Ovary (tissue), 9 donors: Measurements from ENCODE around the gene RPL19. TPM values are rescaled to one million over a fixed set of nuclear protein-coding genes. Genes with fewer than 3 reads are reported as not detected.

Experiments used
- DNase-seq, 5 donors: peaks; one replicate each; pipeline ENCODE4 v3.0.0-alpha.2; 2019 to 2020
- H3K27ac ChIP-seq, 2 donors: fragments of 200-600 bp; one replicate each; pipeline versions ENCODE4 v1.5.1 to v1.8.0; 2019 to 2022
- H3K27me3 ChIP-seq: fragments of 200-600 bp; one replicate; pipeline ENCODE4 v1.8.0; 2022
- H3K36me3 ChIP-seq: fragments of 200-600 bp; sonication (generic); one replicate; pipeline ENCODE4 v1.5.1; 2019
- H3K4me1 ChIP-seq: one replicate; pipeline ENCODE4 v1.8.1; 2013; ENCODE audit warnings: mild to moderate bottlenecking, moderate library complexity; ENCODE audit not compliant: insufficient read depth
- H3K4me3 ChIP-seq: fragments of 200-600 bp; sonication (generic); one replicate; pipeline ENCODE4 v1.5.1; 2017
- H3K9me3 ChIP-seq, 2 donors: fragments of 200-600 bp in 1 of 2; sonication (generic) in 1 of 2; one replicate each; pipeline versions ENCODE4 v1.5.1 to v1.8.1; 2013 to 2019; ENCODE audit warnings: mild to moderate bottlenecking in 1 of 2, moderate library complexity in 1 of 2
- CTCF ChIP-seq, 3 donors: fragments of 450-650 bp in 2 of 3; fragments of 200-600 bp in 1 of 3; IDR thresholded peaks; one replicate each; pipeline versions ENCODE4 v1.5.1 to v1.8.0; 2016 to 2022; ENCODE audit warnings: antibody characterized with exemption in 3 of 3, mild to moderate bottlenecking in 1 of 3
- EP300 ChIP-seq: sonication (generic); formaldehyde crosslinking; IDR thresholded peaks from one replicate; pipeline ENCODE4 v1.6.1; 2017; ENCODE audit warnings: antibody characterized with exemption
- POLR2A ChIP-seq: fragments of 450-650 bp; IDR thresholded peaks from one replicate; pipeline ENCODE4 v1.6.1; 2017; ENCODE audit warnings: antibody characterized with exemption, mild to moderate bottlenecking, moderate library complexity
- WGBS, 3 donors: extraction: QIAGEN DNeasy Blood & Tissue Kit in 1 of 3; methylation state at CpG; one replicate each; pipeline versions ENCODE4 v1.1.5 to v1.1.7; 2013 to 2017; 5-methylcytosine and 5-hydroxymethylcytosine counted together
- intact Hi-C, 4 donors: fragments of 100-400 bp; cut with DNase I; formaldehyde crosslinking; loops; one replicate each; pipeline versions ENCODE4 v1.11.0 to v1.15.1; 2022 to 2023
- polyA plus RNA-seq, 2 donors: library from polyadenylated mRNA; stranded (reverse); fragments of 200-250 nt in 1 of 2; fragments of 350-450 nt in 1 of 2; fragmentation: Illumina TruSeq in 1 of 2; extraction: RNeasy Lipid Tissue Mini Kit (QIAGEN cat#74804) in 1 of 2; gene quantifications; one replicate each; pipeline ENCODE4 v1.2.3, GENCODE V29; 2013 to 2014
- total RNA-seq, 7 donors: library from RNA; depleted of rRNA in 2 of 7; stranded (reverse); fragments of >200 nt in 2 of 7; fragmentation: NEBNext Ultra II Directional in 3 of 7; extraction: Animal tissue kit (Norgen Biotek cat#: 25700) in 3 of 7; gene quantifications; one replicate each; pipeline versions ENCODE4 v1.1.0 to v1.2.4, GENCODE V29; 2016 to 2023
- donor health status: DM: no; HTN: no; CAD: no; lungs with moderate emphysema.
- donor health status: DM: no; HTN: no; CAD: no.
- donor health status: Bipolar disorder and iron deficiency.
- donor health status: DM: yes; HTN: yes; CAD: no.
- donor health status: DM: no; HTN: no; CAD: no.
- donor health status: DM: yes; HTN: yes; CAD: no.

RPL19 gene
- total and polyA plus RNA-seq, 9 donors = 2,272 to 5,697 (median 3,184) TPM

DNA sequence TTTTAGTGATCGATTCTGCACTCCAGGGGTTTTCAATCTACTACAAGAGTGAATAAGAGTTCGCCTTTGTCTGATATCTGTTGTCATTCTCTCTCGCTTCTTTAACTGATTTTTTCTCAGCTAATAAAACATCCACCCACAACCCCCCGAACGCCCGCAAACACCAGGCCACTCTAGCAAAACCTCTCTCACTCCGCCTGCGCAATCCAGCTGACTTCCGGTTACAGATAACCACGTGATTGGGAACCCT, 338 bp upstream of the RPL19 start:
- 0 to 1% (median 1%) methylated on average over 10 of the region's 10 CpGs for WGBS, 3 donors
- no peaks in the 10 kb centered on the region for H3K27me3 ChIP-seq
- H3K4me3 ChIP-seq = peak overlapping the region; percentile 73
- intact Hi-C loops = loop anchor here in 1 of 4 donors (10.0 kb wide), 1 partner anchor 45 kb away; no protein-coding TSS in a partner anchor
- TF ChIP-seq POLR2A = peak; percentile 42
- TF ChIP-seq CTCF (IDR thresholded peaks at IDR 0.05) = no peak
- no peak for TF ChIP-seq EP300
- H3K36me3 ChIP-seq = no peaks in the 10 kb centered on the region
- H3K27ac ChIP-seq = peak overlapping the region; percentile 93 to 97
- DNase-seq = peak; percentile 84 to 92 (median 89)
- peaks cover 12% of the 10 kb centered on the region for H3K4me1 ChIP-seq
- H3K9me3 ChIP-seq = no peaks in the 10 kb centered on the region

- no peak for TF ChIP-seq EP300
- no peak for TF ChIP-seq CTCF (IDR thresholded peaks at IDR 0.05)
- no peak for DNase-seq
- WGBS, 3 donors = 22 to 34% (median 24%) methylated on average over 11 of the region's 11 CpGs
These were observed 951 bp downstream of the RPL19 start for GRCh38 chr17:39200957-39201510.

DNA sequence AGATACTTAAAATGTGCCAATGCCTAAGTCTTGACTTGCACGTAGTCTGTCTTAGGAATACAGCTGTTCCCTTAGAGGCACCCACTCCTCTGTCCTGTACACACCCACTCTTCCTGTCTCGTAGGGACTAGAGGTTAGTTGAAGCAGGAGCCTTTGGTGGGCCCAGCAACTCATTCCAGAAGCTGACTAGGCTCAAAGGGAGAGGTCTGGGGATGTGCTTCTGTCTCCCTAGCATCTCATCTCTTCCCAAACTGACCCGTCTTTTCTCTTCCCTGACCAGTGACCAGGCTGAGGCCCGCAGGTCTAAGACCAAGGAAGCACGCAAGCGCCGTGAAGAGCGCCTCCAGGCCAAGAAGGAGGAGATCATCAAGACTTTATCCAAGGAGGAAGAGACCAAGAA, 4.2 kb downstream of the RPL19 start:
- no peak for DNase-seq
- H3K4me3 ChIP-seq = no peak overlapping the region
- no peaks in the 10 kb centered on the region for H3K36me3 ChIP-seq
- H3K27me3 ChIP-seq = no peaks in the 10 kb centered on the region
- no peaks in the 10 kb centered on the region for H3K9me3 ChIP-seq
- WGBS, 3 donors = 66 to 70% (median 66%) methylated on average over 8 of the region's 8 CpGs
- peaks cover 8% of the 10 kb centered on the region for H3K4me1 ChIP-seq
- intact Hi-C loops = no loop called here
- H3K27ac ChIP-seq = no peak overlapping the region
- TF ChIP-seq CTCF (IDR thresholded peaks at IDR 0.05) = no peak
- TF ChIP-seq POLR2A = no peak
- no peak for TF ChIP-seq EP300

More at GRCh38 chr17:39200957-39201510, 951 bp downstream of the RPL19 start:
- Histone ChIP-seq H3K27me3 (no peaks in the 10 kb centered on the region), H3K4me3 (peak overlapping the region; percentile 73), H3K27ac (peak overlapping the region; percentile 93 to 97), H3K9me3 (no peaks in the 10 kb centered on the region), H3K4me1 (peaks cover 12% of the 10 kb centered on the region), H3K36me3 (no peaks in the 10 kb centered on the region)
- intact Hi-C loops = no loop called here

DNA sequence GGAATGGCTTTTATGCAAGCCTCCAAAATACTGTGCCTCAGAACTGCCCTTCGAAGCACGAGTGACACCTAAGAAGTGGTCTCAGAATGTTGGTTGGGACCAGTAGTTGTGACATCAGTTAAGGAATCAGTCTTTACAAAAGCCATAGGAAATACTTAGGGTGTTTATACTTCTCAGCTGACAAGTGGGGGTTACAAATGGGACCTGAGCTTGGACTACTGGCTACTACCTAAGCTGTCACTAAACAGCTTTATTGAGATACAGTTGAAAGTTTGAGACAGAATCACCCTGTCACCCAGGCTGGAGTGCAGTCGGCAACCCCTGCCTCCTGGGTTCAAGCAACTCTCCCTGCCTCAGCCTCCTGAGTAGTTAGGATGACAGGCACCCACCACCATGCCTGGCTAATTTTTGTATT, 5.0 kb downstream of the RPL19 start:
- WGBS, 3 donors = 69 to 76% (median 71%) methylated on average over 3 of the region's 3 CpGs
- TF ChIP-seq POLR2A (no peak), CTCF (IDR thresholded peaks at IDR 0.05) (no peak), EP300 (no peak)
- intact Hi-C loops = loop anchor here in 2 of 4 donors (5.0 kb wide), 1 partner anchor 37 kb away; no protein-coding TSS in a partner anchor
- Histone ChIP-seq H3K4me3 (no peak overlapping the region), H3K27me3 (no peaks in the 10 kb centered on the region), H3K36me3 (no peaks in the 10 kb centered on the region), H3K9me3 (no peaks in the 10 kb centered on the region), H3K4me1 (peaks cover 10% of the 10 kb centered on the region), H3K27ac (no peak overlapping the region)
- no peak for DNase-seq
